NCI-H1436 treated with DMSO at 0.1 percent for 48 hours (cell line): ENCODE results near the gene LRWD1.
"Not testable (repeated sequence)": the region's sequence is repeated elsewhere in the genome, so short reads cannot be mapped to it uniquely, and the experiment has no call there.

Experiments
- DNase-seq: peaks from one replicate; lab custom pipeline; 2025; lab: John Stamatoyannopoulos, UW

The LRWD1 gene

GRCh38 chr7:102444961-102445673 is 19.7 kb upstream of the LRWD1 start:
- DNase-seq: no peak

GRCh38 chr7:102445674-102446071 is 19.1 kb upstream of the LRWD1 start:
- DNase-seq: no peak

GRCh38 chr7:102446387-102447156 is 18.2 kb upstream of the LRWD1 start:
- DNase-seq: no peak

- no peak for DNase-seq
These were observed 17.5 kb upstream of the LRWD1 start for GRCh38 chr7:102447311-102447710.

GRCh38 chr7:102449136-102449535 is 15.6 kb upstream of the LRWD1 start:
- no peak for DNase-seq

GRCh38 chr7:102450242-102450641 is 14.5 kb upstream of the LRWD1 start:
- no peak for DNase-seq

- DNase-seq: no peak
These were observed 13.3 kb upstream of the LRWD1 start for GRCh38 chr7:102451371-102452054.

- DNase-seq: no peak
These were observed 12.3 kb upstream of the LRWD1 start for GRCh38 chr7:102452451-102452850.

GRCh38 chr7:102453319-102453718 is 11.5 kb upstream of the LRWD1 start:
- DNase-seq: no peak

- no peak for DNase-seq
These were observed 10.3 kb upstream of the LRWD1 start for GRCh38 chr7:102454468-102454867.

GRCh38 chr7:102454932-102455331 is 9.9 kb upstream of the LRWD1 start:
- not testable (repeated sequence) for DNase-seq

GRCh38 chr7:102455596-102455995 is 9.2 kb upstream of the LRWD1 start:
- no peak for DNase-seq

GRCh38 chr7:102456327-102456726 is 8.5 kb upstream of the LRWD1 start:
- DNase-seq: no peak

GRCh38 chr7:102457352-102457924 is 7.3 kb upstream of the LRWD1 start:
- DNase-seq: no peak

- no peak for DNase-seq
These were observed 5.5 kb upstream of the LRWD1 start for GRCh38 chr7:102459221-102459844.

GRCh38 chr7:102460467-102460866 is 4.3 kb upstream of the LRWD1 start:
- DNase-seq: no peak

- DNase-seq: no peak
These were observed 775 bp upstream of the LRWD1 start for GRCh38 chr7:102463841-102464576.

- no peak for DNase-seq
These were observed 1.3 kb downstream of the LRWD1 start for GRCh38 chr7:102466097-102466496.

- DNase-seq: no peak
These were observed 3.0 kb downstream of the LRWD1 start for GRCh38 chr7:102467581-102468477.
